ENCODE results near the gene RRP12. TPM values are rescaled to one million over a fixed set of nuclear protein-coding genes. Genes with fewer than 3 reads are reported as not detected.

The RRP12 gene
- polyA plus RNA-seq (2013, experiment 1 of 2), result 38.9 TPM
- 27.1 TPM for polyA plus RNA-seq (2013, experiment 2 of 2)

GRCh38 chr10:97400665-97401454 is at the start of gene RRP12:
RRP12 (minus strand) TSS chr10:97401340; CDS start chr10:97401231, 109 bp downstream.
- Histone ChIP-seq H3K9me3 (ENCODE audit: insufficient read depth, low read depth, low read length) (no peaks in the 10 kb centered on the region), H3K9ac (ENCODE audit: low read depth, low read length) (peak within 1 kb of the TSS; percentile 57), H3K27me3 (ENCODE audit: insufficient read depth, low read length) (no peaks in the 10 kb centered on the region), H3K27ac (ENCODE audit: low read depth, low read length) (peak within 1 kb of the TSS; percentile 63; the same call in 1 of the 2 replicates), H3K36me3 (ENCODE audit: insufficient read depth, low read length) (peaks cover 27% of the 10 kb centered on the region), H3K4me1 (ENCODE audit: insufficient read depth, low read length) (peaks cover 2% of the 10 kb centered on the region; the same call in 1 of the 2 replicates), H3K4me3 (ENCODE audit: low read length) (peak within 1 kb of the TSS; percentile 77)
- WGBS, result under 1% methylated on average over 39 of the region's 39 CpGs

GRCh38 chr10:97450828-97451227 is 49.7 kb upstream of the RRP12 start:
- Histone ChIP-seq H3K4me1 (ENCODE audit: insufficient read depth, low read length) (no peaks in the 10 kb centered on the region), H3K4me3 (ENCODE audit: low read length) (no peak overlapping the region), H3K27ac (ENCODE audit: low read depth, low read length) (no peak overlapping the region), H3K9me3 (ENCODE audit: insufficient read depth, low read depth, low read length) (no peaks in the 10 kb centered on the region), H3K36me3 (ENCODE audit: insufficient read depth, low read length) (peaks cover 43% of the 10 kb centered on the region), H3K27me3 (ENCODE audit: insufficient read depth, low read length) (no peaks in the 10 kb centered on the region), H3K9ac (ENCODE audit: low read depth, low read length) (no peak overlapping the region)
- 93% methylated on average over 2 of the region's 2 CpGs for WGBS

GRCh38 chr10:97445722-97446639 is 44.8 kb upstream of the RRP12 start, which contains the start of the genes EXOSC1 and ZDHHC16:
EXOSC1 (minus strand) TSS chr10:97446006; CDS start chr10:97445985, 21 bp downstream.
ZDHHC16 (plus strand) TSS chr10:97446175; CDS start chr10:97451676, 5,501 bp downstream.
- Histone ChIP-seq H3K4me1 (ENCODE audit: insufficient read depth, low read length) (peaks cover 5% of the 10 kb centered on the region), H3K9ac (ENCODE audit: low read depth, low read length) (peak within 1 kb of the TSS; percentile 88), H3K27me3 (ENCODE audit: insufficient read depth, low read length) (no peaks in the 10 kb centered on the region), H3K4me3 (ENCODE audit: low read length) (peak within 1 kb of the TSS; percentile 96), H3K9me3 (ENCODE audit: insufficient read depth, low read depth, low read length) (no peaks in the 10 kb centered on the region), H3K27ac (ENCODE audit: low read depth, low read length) (peak within 1 kb of the TSS; percentile 70), H3K36me3 (ENCODE audit: insufficient read depth, low read length) (peaks cover 29% of the 10 kb centered on the region)
- under 1% methylated on average over 66 of the region's 66 CpGs for WGBS

- H3K4me3 ChIP-seq (ENCODE audit: low read length), result peak overlapping the region; percentile 96
- no peaks in the 10 kb centered on the region for H3K9me3 ChIP-seq (ENCODE audit: insufficient read depth, low read depth, low read length)
- peaks cover 5% of the 10 kb centered on the region for H3K4me1 ChIP-seq (ENCODE audit: insufficient read depth, low read length)
- peak overlapping the region; percentile 67 for H3K27ac ChIP-seq (ENCODE audit: low read depth, low read length)
- H3K9ac ChIP-seq (ENCODE audit: low read depth, low read length), result peak overlapping the region; percentile 86
- WGBS, result 2% methylated on average over 13 of the region's 13 CpGs
- no peaks in the 10 kb centered on the region for H3K27me3 ChIP-seq (ENCODE audit: insufficient read depth, low read length)
- peaks cover 35% of the 10 kb centered on the region for H3K36me3 ChIP-seq (ENCODE audit: insufficient read depth, low read length)
Observed at GRCh38 chr10:97445357-97445721, 44.2 kb upstream of the RRP12 start.

- WGBS, result 94% methylated on average over 1 of the region's 1 CpG
- peaks cover 44% of the 10 kb centered on the region for H3K36me3 ChIP-seq (ENCODE audit: insufficient read depth, low read length)
- no peak overlapping the region for H3K27ac ChIP-seq (ENCODE audit: low read depth, low read length)
- peaks cover 5% of the 10 kb centered on the region for H3K4me1 ChIP-seq (ENCODE audit: insufficient read depth, low read length)
- peak overlapping the region; percentile 86; the same call in 1 of the 2 replicates for H3K9ac ChIP-seq (ENCODE audit: low read depth, low read length)
- no peaks in the 10 kb centered on the region for H3K27me3 ChIP-seq (ENCODE audit: insufficient read depth, low read length)
- H3K4me3 ChIP-seq (ENCODE audit: low read length), result peak overlapping the region; percentile 96; the same call in 1 of the 2 replicates
- no peaks in the 10 kb centered on the region for H3K9me3 ChIP-seq (ENCODE audit: insufficient read depth, low read depth, low read length)
Observed at GRCh38 chr10:97444212-97444611, 43.1 kb upstream of the RRP12 start.

- H3K36me3 ChIP-seq (ENCODE audit: insufficient read depth, low read length), result peaks cover 58% of the 10 kb centered on the region
- no peaks in the 10 kb centered on the region for H3K27me3 ChIP-seq (ENCODE audit: insufficient read depth, low read length)
- peaks cover 5% of the 10 kb centered on the region for H3K4me1 ChIP-seq (ENCODE audit: insufficient read depth, low read length)
- no peaks in the 10 kb centered on the region for H3K9me3 ChIP-seq (ENCODE audit: insufficient read depth, low read depth, low read length)
- no peak overlapping the region for H3K9ac ChIP-seq (ENCODE audit: low read depth, low read length)
- 96% methylated on average over 1 of the region's 1 CpG for WGBS
- no peak overlapping the region for H3K4me3 ChIP-seq (ENCODE audit: low read length)
- no peak overlapping the region for H3K27ac ChIP-seq (ENCODE audit: low read depth, low read length)
Observed at GRCh38 chr10:97442277-97442676, 41.1 kb upstream of the RRP12 start.

GRCh38 chr10:97435211-97435610 is 34.1 kb upstream of the RRP12 start:
- peaks cover 78% of the 10 kb centered on the region for H3K36me3 ChIP-seq (ENCODE audit: insufficient read depth, low read length)
- H3K4me3 ChIP-seq (ENCODE audit: low read length), result no peak overlapping the region
- no peak overlapping the region for H3K27ac ChIP-seq (ENCODE audit: low read depth, low read length)
- H3K9ac ChIP-seq (ENCODE audit: low read depth, low read length), result no peak overlapping the region
- no peaks in the 10 kb centered on the region for H3K27me3 ChIP-seq (ENCODE audit: insufficient read depth, low read length)
- no peaks in the 10 kb centered on the region for H3K4me1 ChIP-seq (ENCODE audit: insufficient read depth, low read length)
- no peaks in the 10 kb centered on the region for H3K9me3 ChIP-seq (ENCODE audit: insufficient read depth, low read depth, low read length)
- 96% methylated on average over 6 of the region's 6 CpGs for WGBS

GRCh38 chr10:97434557-97434956 is 33.4 kb upstream of the RRP12 start:
- Histone ChIP-seq H3K9me3 (ENCODE audit: insufficient read depth, low read depth, low read length) (no peaks in the 10 kb centered on the region), H3K27ac (ENCODE audit: low read depth, low read length) (no peak overlapping the region; the same call in 1 of the 2 replicates), H3K36me3 (ENCODE audit: insufficient read depth, low read length) (peaks cover 80% of the 10 kb centered on the region), H3K27me3 (ENCODE audit: insufficient read depth, low read length) (no peaks in the 10 kb centered on the region), H3K9ac (ENCODE audit: low read depth, low read length) (no peak overlapping the region), H3K4me1 (ENCODE audit: insufficient read depth, low read length) (no peaks in the 10 kb centered on the region), H3K4me3 (ENCODE audit: low read length) (no peak overlapping the region)
- 92% methylated on average over 1 of the region's 1 CpG for WGBS

- no peaks in the 10 kb centered on the region for H3K27me3 ChIP-seq (ENCODE audit: insufficient read depth, low read length)
- no peak overlapping the region for H3K27ac ChIP-seq (ENCODE audit: low read depth, low read length)
- H3K4me1 ChIP-seq (ENCODE audit: insufficient read depth, low read length), result peaks cover 2% of the 10 kb centered on the region; the same call in 1 of the 2 replicates
- H3K9me3 ChIP-seq (ENCODE audit: insufficient read depth, low read depth, low read length), result no peaks in the 10 kb centered on the region
- no peak overlapping the region for H3K4me3 ChIP-seq (ENCODE audit: low read length)
- H3K36me3 ChIP-seq (ENCODE audit: insufficient read depth, low read length), result peaks cover 79% of the 10 kb centered on the region
- no peak overlapping the region for H3K9ac ChIP-seq (ENCODE audit: low read depth, low read length)
Observed at GRCh38 chr10:97434055-97434454, 32.9 kb upstream of the RRP12 start.

GRCh38 chr10:97428572-97428981 is 27.4 kb upstream of the RRP12 start:
- Histone ChIP-seq H3K9ac (ENCODE audit: low read depth, low read length) (peak overlapping the region; percentile 99), H3K4me1 (ENCODE audit: insufficient read depth, low read length) (peaks cover 12% of the 10 kb centered on the region), H3K36me3 (ENCODE audit: insufficient read depth, low read length) (peaks cover 56% of the 10 kb centered on the region), H3K27ac (ENCODE audit: low read depth, low read length) (peak overlapping the region; percentile 87), H3K27me3 (ENCODE audit: insufficient read depth, low read length) (no peaks in the 10 kb centered on the region), H3K9me3 (ENCODE audit: insufficient read depth, low read depth, low read length) (no peaks in the 10 kb centered on the region), H3K4me3 (ENCODE audit: low read length) (peak overlapping the region; percentile 100)
- 72% methylated on average over 4 of the region's 4 CpGs for WGBS

Data from HUES64 (cell line).